Muscle of arm (tissue), 12 donors: ENCODE data around the gene KCNJ10. TPM values are rescaled to one million over a fixed set of nuclear protein-coding genes. Genes with fewer than 3 reads are reported as not detected.

Experiments
- DNase-seq: peaks from one replicate; pipeline ENCODE4 v3.0.0-alpha.2; 2013
- polyA plus RNA-seq, 12 donors: library from polyadenylated mRNA; unstranded; fragments of 120-200 nt; gene quantifications; one replicate each; pipeline ENCODE4 v1.2.1, GENCODE V29; 2013; ENCODE audit not compliant: insufficient read length in 12 of 12

KCNJ10 gene
- polyA plus RNA-seq, 12 donors = 0.28 to 1.7 (median 0.58) TPM; not detected in 2

GRCh38 chr1:160099716-160100375 lies 29.9 kb upstream of the KCNJ10 start:
- no peak for DNase-seq

GRCh38 chr1:160098852-160099561 lies 29.0 kb upstream of the KCNJ10 start:
- DNase-seq = peak; percentile 95

GRCh38 chr1:160097911-160098851 lies 28.2 kb upstream of the KCNJ10 start, which contains the start of gene IGSF8:
TSS of gene IGSF8 (minus strand) at chr1:160098619. CDS start at chr1:160098472, 147 bp downstream.
- DNase-seq = peak; percentile 86

GRCh38 chr1:160097151-160097910 lies 27.4 kb upstream of the KCNJ10 start:
- DNase-seq = no peak

DNA sequence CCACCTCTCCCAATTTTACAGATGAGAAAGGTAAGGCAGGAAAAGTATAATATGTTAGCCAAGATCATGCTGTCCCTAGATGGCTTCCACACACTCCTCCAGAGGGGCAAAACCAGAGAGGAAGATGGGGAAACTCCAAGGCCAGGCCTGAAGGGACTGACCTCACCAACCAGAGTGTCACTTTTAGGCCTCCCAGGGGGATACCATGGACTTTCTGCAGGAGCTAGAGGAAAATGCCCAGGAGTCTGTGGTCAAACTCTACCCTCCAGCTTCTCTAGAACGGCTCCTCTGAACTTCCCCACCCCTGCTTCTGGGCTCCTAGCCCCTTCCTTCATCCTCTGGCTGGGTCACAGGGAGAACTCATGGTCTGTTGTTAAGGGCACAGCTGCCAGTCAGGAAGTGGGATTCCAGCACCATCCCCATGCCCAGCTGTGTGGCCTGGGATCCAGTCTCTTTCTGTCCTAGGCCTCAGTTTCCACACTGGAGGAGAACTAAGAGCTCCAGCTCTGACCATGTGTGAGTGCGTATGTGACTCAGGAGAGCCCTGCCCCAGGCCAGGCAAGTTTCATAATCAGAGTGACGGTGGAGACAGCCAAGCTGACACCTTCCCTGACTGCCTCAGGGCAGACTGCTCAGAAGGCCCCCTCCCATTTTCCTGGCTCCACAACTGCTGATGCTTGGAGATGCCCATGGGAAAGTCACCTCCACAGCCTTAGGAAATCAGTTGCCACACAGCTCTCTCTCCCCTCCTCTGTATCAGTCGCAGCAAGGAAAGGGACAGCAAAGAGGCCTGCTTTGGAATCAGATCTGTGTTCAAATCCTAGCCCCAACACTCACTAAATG lies 26.5 kb upstream of the KCNJ10 start:
- DNase-seq = no peak

DNA sequence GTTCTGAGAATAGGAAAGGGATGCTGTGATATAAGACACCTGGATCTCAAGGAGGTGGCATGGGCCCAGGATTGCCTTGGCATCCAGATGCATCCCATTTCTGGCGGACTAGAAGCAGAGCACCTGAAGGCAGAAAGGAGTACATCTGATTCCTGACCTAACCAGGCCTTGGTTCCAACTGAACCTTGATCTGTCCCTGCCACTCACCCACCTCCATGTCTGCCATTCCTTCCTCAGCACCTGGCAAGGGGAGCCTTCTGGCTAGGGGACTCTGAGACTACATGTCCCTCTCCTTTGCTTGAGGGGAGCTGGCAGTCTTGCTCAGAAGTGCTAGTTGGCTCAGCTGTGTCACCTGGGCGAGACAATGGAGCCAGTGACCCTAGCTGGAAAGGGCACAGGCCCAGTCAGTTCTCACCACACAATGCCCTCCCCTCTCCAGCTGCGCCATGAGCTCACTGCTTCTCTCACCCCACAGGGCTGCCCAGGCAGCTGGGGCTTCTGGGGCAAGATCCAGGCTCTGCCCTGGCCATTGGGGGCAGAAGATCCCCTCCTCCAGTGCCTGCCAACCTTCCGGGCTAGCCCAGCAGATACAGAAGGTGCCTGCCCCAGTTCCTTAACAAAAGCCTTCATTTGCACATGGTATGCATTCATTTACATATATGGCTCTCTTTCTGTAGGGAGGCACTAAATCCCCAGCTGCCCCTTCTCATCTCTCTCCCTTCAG lies 25.6 kb upstream of the KCNJ10 start:
- DNase-seq = no peak

DNA sequence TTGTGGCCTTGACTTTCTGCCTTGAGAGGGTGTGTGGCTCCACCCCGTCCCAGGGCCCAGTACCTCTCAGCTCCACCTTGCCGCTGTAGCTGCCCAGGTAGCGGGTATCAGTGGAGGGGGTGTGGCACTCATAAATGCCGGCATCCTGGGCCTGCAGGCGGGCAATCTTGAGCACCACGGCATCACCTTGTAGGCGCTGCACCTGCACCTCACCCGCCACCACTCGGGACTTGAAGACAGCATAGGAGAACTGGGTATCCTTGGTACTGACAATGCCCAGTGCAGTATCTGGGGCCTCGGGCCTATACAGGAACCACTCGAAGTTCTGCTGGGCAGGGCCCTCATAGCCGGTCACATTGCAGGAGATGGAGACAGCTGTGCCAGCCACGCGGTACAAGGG lies 24.8 kb upstream of the KCNJ10 start:
- no peak for DNase-seq

DNA sequence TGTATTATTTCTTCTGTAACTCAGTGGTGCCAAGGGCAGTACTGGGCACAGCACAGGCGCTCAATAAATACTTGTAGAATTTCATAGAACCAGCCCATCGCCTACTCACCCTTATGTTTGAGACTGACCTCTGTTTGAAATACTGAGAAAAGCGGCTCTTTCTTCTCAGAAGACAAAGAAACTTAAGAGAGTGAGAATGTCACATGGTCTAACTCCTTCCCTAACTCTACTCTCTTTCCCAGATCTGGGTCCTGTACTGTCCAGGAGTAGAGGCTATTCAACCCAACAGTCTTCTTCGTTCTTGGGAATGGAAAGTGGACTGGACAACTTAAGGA lies 24.3 kb upstream of the KCNJ10 start:
- DNase-seq = no peak

DNA sequence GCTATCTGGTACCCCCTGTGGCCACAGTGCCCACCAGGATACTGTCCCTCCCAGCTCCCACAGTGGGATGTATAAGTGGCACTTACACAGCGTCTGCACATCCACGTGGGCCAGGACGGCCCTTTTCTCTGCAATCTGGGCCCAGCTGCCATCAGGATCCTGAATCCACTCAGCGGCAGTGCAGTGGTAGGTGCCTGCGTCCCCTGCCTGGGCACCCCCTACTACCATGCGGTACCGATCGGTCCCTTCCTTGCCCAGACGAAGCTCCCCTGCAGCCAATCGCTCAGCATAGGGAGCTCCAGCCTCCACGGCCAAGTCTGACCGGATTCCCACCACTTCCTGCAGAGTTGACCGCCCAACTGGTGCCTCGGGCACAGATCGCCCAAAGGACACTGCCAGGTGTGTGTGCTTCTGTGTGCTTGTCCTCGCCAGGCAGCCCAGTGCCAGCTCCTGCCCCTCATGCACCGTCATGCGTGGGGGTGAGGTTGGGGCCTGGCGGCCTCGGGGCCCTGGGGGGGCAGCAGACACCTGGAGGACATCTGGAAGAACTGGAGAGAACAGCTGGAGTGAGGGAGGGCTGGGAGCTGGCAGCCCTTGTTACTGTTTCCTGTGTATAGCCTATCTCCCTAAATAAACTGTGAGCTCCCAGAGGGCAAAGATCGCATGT lies 23.8 kb upstream of the KCNJ10 start:
- no peak for DNase-seq

DNA sequence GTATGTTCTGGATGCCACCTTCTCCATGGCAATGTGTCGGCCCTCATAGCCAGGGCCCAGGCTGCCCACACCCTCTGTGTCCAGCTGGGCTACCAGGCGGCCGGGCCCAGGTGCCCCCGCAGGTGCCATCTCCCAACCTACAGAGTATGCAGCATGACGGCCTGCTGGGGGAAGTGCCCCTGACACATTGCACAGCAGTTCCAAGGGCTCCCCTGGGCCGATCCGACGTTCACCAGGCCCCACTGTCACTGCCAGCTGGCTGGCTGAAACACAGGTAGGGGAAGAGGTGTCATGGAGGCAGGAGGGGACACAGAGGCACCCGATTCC lies 23.1 kb upstream of the KCNJ10 start:
- DNase-seq = no peak

DNA sequence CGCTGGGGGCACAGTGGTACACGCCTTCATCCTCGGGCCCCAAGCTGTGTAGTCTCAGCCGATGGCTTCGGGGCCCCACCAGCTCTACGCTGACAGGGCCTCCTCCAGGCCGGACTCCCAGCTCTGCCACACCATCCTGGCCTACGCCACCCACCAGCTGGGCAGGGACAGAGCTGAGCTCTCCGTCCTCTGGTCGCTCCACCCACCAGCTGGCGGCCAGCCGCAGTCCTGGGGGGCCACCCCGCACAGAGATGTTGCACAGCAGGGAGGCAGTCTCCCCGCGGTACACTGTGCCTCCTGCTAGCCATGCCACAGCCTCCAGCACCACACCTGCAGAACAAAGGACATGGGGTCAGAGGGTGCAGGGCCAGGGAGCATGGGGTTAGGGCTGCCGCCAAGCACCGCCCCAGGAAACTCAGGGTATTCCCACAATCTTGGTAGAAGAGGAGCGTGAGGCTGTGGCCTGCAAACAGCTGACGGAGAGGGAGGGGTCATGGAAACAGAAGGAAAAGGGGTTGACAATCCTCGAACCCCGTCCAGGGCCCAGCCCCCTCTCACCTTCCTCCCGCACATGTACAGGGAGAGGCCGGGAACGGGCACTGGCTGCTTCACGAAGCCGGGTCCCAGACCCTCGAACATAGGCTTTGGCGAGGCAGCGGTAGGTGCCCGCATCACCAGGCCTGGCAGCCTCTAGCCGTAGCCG lies 22.6 kb upstream of the KCNJ10 start:
- DNase-seq = no peak

DNA sequence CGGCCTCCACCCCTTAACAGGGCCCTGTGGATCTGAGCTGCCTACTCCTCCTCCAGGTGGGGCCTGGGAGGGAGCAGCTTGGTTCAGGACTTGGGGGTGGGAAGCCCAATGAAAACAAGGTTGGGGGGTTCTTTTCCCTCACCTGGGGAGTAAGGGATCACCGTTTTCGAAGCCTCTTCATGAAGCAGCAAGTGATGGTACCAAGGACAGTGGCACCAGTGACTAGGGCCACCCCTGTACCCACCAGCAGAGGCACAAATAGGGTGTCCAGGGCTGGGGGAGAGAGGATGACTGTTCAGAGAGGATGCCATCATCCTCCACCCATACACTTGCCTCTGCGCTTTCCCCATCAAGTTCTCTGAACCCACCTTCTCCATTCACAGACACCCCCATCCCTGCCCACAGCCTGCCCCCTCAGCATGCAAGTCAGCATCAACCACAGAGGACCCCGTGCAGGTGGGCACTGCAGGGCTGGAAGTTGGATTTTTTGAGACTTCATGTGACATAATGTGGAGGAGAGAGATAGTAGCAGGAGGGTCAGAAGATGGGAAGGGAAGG lies 21.8 kb upstream of the KCNJ10 start:
- no peak for DNase-seq

- DNase-seq = no peak
Observed at GRCh38 chr1:160090760-160091159, 20.8 kb upstream of the KCNJ10 start.

- DNase-seq = no peak
Observed at GRCh38 chr1:160089883-160090282, 19.9 kb upstream of the KCNJ10 start.

GRCh38 chr1:160087118-160087662 lies 17.2 kb upstream of the KCNJ10 start:
- no peak for DNase-seq

- peak; percentile 83 for DNase-seq
Observed at GRCh38 chr1:160086456-160086892, 16.5 kb upstream of the KCNJ10 start.

- DNase-seq = peak; percentile 82
Observed at GRCh38 chr1:160085686-160086455, 15.9 kb upstream of the KCNJ10 start.
